Dendritic cell treated with granulocyte-macrophage colony-stimulating factor and Interleukin-4, amounts not matched to agents 40 ng/mL and 50 ng/mL, for 4 days (primary cell): ENCODE data around the gene ADGRF1.
"Not testable (repeated sequence)": the region's sequence is repeated elsewhere in the genome, so short reads cannot be mapped to it uniquely, and the experiment has no call there.

Experiments
- H3K27ac Mint-ChIP-seq: one replicate; pipeline ENCODE4 v1.8.0; 2022; ENCODE audit warnings: mild to moderate bottlenecking, mixed read lengths
- H3K27me3 Mint-ChIP-seq: one replicate; pipeline ENCODE4 v1.8.0; 2022; ENCODE audit warnings: mild to moderate bottlenecking, mixed read lengths
- H3K36me3 Mint-ChIP-seq: one replicate; pipeline ENCODE4 v1.8.0; 2022; ENCODE audit warnings: low read depth, mixed read lengths
- H3K4me1 Mint-ChIP-seq: one replicate; pipeline ENCODE4 v1.8.0; 2022; ENCODE audit warnings: low read depth, mixed read lengths
- H3K4me3 Mint-ChIP-seq: one replicate; pipeline ENCODE4 v1.8.0; 2022; ENCODE audit warnings: mild to moderate bottlenecking, moderate library complexity, mixed read lengths
- H3K9me3 Mint-ChIP-seq: one replicate; pipeline ENCODE4 v1.8.0; 2022; ENCODE audit warnings: mixed read lengths
- intact Hi-C: fragments of 100-400 bp; cut with micrococcal nuclease; formaldehyde crosslinking; loops from one replicate; pipeline ENCODE4 v1.15.0; 2022

ADGRF1 gene

DNA sequence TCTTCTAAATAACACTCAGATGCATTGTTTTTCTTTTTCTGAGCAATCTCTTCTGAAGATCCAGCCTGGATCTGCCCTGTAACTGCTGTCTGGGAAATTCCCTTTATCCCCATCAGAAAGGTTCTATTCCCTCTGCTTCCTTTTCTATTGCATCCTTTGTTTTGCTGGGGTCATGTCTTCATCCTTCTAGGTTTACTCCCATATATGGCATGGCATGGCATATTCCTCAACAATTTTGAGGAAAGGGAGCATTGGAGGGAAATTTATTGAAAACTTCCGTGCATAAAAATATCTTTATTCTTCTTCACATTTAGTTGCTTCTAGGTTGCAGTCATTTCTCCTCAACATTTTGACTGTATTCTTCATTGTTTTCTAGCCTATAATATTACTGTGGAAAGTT is 47.2 kb downstream of the ADGRF1 start:
- no peaks in the 10 kb centered on the region for H3K9me3 Mint-ChIP-seq
- H3K27me3 Mint-ChIP-seq, result no peaks in the 10 kb centered on the region
- H3K27ac Mint-ChIP-seq, result no peak overlapping the region
- H3K36me3 Mint-ChIP-seq, result no peaks in the 10 kb centered on the region
- intact Hi-C loops, result no loop called here
- H3K4me1 Mint-ChIP-seq, result no peaks in the 10 kb centered on the region
- no peak overlapping the region for H3K4me3 Mint-ChIP-seq

DNA sequence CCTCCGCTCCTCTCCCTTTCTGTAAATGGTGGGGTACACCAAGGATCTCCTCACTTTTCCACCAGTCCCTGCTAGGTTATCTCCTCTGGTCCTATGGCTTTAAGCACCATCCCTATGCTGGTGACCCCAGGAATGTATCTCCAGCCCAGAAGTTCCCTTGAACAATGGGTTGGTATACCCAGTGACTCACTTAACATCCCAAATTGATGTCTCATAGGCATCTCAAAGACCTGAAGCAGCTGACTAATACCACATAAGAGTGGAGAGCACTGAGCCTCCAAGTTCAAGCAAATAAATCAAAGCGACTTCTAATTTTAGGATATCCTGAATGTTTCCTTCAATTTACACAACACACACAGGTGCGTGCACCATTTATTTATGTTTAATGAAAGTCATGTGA is 48.3 kb downstream of the ADGRF1 start:
- Mint-ChIP-seq H3K27ac (no peak overlapping the region), H3K4me3 (no peak overlapping the region), H3K27me3 (no peaks in the 10 kb centered on the region), H3K4me1 (no peaks in the 10 kb centered on the region), H3K9me3 (no peaks in the 10 kb centered on the region), H3K36me3 (no peaks in the 10 kb centered on the region)
- intact Hi-C loops, result no loop called here

DNA sequence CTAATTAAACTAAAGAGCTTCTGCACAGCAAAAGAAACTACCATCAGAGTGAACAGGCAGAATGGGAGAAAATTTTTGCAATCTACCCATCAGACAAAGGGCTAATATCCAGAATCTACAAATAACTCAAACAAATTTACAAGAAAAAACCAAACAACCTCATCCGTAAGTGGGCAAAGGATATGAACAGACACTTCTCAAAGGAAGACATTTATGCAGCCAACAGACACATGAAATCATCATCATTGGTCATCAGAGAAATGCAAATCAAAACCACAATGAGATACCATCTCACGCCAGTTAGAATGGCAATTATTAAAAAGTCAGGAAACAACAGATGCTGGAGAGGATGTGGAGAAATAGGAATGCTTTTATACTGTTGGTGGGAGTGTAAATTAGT is 49.7 kb downstream of the ADGRF1 start:
- H3K4me3 Mint-ChIP-seq, H3K9me3 Mint-ChIP-seq, H3K36me3 Mint-ChIP-seq, H3K27ac Mint-ChIP-seq, H3K4me1 Mint-ChIP-seq, intact Hi-C loops, H3K27me3 Mint-ChIP-seq: not testable (repeated sequence)

DNA sequence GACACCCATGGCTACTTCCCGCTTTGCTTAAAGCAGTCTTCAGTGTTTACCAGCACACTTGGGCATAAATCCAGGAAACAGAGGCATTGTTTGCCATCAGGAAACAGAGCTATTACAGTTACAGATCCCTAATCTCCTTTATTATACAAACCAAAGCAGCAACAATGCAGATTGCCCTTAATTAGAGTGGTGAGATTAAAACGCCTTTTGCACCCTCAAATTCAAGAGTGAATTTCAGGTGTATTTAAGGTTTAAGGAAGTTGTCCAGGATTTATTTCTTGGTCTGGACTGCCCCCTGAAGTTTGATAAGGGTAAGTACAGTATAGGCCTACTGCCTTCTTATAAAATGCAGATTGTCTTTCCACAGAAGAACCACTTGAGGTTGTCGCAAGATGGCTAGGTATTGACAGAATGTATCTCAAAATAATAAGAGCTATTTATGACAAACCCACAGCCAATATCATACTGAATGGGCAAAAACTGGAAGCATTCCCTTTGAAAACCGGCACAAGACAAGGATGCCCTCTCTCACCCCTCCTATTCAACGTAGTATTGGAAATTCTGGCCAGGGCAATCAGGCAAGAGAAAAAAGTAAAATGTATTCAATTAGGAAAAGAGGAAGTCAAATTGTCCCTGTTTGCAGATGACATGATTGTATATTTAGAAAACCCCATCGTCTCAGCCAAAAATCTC is 51.2 kb downstream of the ADGRF1 start:
- not testable (repeated sequence) for H3K27me3 Mint-ChIP-seq, H3K9me3 Mint-ChIP-seq, H3K4me3 Mint-ChIP-seq, H3K36me3 Mint-ChIP-seq, H3K4me1 Mint-ChIP-seq, H3K27ac Mint-ChIP-seq
- intact Hi-C loops, result loop anchor here (2.0 kb wide), 2 partner anchors 144 to 570 kb away; no protein-coding TSS in a partner anchor

DNA sequence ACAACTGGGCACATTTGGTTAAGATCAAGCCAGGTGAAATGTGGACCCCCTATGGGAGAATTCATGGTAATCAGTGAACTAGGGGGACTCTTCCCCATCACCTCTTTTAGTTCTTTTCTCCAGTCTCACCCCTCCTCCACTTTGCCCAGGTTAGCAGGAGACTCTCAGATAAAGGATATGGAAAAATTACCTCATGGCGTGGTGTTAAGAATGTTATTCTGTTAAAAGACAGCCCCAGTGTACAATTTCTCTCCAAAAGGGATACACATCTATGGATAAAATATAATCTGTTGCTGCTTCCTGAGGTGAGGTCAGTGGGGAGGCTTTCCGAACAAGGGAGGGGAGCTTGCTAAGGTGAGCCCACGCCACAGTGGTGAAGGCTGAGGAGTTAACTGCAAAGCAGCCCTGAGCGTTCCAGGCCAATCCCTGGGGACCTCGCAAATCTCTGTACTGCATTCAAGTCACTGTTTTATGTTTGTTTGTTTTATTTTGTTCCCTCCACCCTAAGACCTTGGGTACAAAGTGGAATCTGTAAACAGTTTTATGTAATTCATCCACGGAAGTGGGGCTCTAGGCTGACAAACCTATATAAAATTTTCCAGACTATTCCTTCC is 52.0 kb downstream of the ADGRF1 start:
- peaks cover 7% of the 10 kb centered on the region for H3K4me1 Mint-ChIP-seq
- no peaks in the 10 kb centered on the region for H3K27me3 Mint-ChIP-seq
- H3K4me3 Mint-ChIP-seq, result no peak overlapping the region

DNA sequence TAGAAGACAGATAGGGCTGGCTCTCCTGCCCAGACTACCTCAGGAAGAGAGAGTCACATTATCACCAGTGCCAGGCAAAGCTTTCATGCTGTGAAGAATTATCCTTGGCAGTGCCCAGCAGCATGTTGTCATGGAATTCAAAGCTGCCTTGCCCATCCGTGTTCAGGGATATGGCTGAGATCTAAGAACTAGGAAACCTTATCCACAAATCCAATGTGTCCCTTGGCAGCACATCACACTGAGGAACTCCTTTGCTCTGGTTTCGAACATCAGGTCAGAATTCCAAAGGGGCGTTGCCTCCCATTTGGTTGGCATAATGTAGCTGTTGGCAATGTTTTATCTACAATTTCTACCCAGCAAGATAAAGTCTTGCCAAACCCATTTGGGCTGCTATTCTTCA is 52.7 kb downstream of the ADGRF1 start:
- peaks cover 7% of the 10 kb centered on the region for H3K4me1 Mint-ChIP-seq
- H3K9me3 Mint-ChIP-seq, result no peaks in the 10 kb centered on the region
- no peaks in the 10 kb centered on the region for H3K27me3 Mint-ChIP-seq
- no peaks in the 10 kb centered on the region for H3K36me3 Mint-ChIP-seq
- intact Hi-C loops, result no loop called here
- H3K4me3 Mint-ChIP-seq, result no peak overlapping the region
- no peak overlapping the region for H3K27ac Mint-ChIP-seq

More for the DNA sequence above, 52.0 kb downstream of the ADGRF1 start:
- Mint-ChIP-seq H3K27ac (no peak overlapping the region), H3K9me3 (no peaks in the 10 kb centered on the region), H3K36me3 (no peaks in the 10 kb centered on the region)
- intact Hi-C loops, result loop anchor here (2.0 kb wide), 2 partner anchors 143 to 569 kb away; no protein-coding TSS in a partner anchor

DNA sequence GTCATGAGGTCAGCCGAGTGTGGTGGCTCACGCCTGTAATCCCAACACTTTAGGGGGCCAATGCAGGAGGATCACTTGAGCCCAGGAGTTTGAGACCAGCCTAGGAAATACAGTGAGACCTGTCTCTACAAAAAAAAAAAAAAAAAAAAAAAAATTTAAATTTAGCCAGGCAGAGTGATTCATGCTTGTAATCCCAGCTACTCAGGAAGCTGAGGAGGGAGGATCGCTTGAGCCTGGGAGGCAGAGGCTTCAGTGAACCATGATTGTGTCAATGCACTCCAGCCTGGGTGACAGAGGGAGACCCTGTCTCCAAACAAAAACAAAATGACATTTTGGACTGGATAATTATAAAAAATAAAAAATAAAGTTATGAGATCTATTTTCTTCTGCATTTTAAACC is 56.2 kb downstream of the ADGRF1 start:
- Mint-ChIP-seq H3K4me1 (peaks cover 7% of the 10 kb centered on the region), H3K27me3 (no peaks in the 10 kb centered on the region), H3K27ac (no peak overlapping the region), H3K4me3 (no peak overlapping the region), H3K9me3 (no peaks in the 10 kb centered on the region), H3K36me3 (no peaks in the 10 kb centered on the region)
- intact Hi-C loops, result no loop called here

DNA sequence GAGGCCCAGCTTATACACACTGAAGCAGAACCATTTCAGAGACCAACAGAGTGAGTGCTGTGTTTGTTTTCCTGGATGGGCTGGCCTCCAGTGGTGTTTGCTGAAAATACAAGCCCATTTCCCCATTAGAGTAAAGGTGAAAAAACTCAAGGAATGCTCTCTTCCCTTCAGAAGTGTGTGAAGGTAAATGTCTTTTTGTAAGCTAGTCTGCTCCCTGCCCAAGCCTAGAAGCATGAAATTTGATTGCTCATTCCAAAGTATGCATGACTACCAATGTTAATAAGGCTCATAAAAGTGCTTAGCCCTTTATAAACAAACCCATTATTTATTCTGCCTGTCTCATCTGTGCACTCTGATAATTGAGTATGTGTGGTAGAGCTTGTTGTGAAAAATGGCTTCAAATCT is 59.1 kb downstream of the ADGRF1 start:
- Mint-ChIP-seq H3K4me3 (no peak overlapping the region), H3K9me3 (no peaks in the 10 kb centered on the region), H3K4me1 (peaks cover 7% of the 10 kb centered on the region), H3K27me3 (no peaks in the 10 kb centered on the region), H3K36me3 (no peaks in the 10 kb centered on the region), H3K27ac (no peak overlapping the region)
- intact Hi-C loops, result no loop called here

DNA sequence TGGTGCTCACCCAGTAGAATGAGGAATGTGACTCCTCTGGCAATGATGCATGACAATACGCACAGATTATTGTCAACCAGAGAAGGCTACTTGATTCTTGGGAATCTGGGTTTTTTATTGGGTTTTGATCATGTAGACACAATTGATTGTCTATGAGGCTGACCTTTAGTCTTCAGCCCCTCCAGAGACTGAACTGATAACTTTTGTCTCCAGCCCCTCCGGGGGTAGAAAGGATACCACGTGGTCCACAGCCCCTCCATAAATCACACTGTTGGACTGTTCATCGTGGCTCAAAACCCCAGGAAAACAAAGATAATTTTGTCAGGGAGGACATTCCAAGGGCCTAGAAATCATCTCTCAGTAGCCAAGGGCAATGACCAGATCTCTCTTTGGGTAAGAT is 62.9 kb downstream of the ADGRF1 start:
- Mint-ChIP-seq H3K27me3 (no peaks in the 10 kb centered on the region), H3K9me3 (no peaks in the 10 kb centered on the region), H3K36me3 (no peaks in the 10 kb centered on the region), H3K4me3 (no peak overlapping the region), H3K4me1 (no peaks in the 10 kb centered on the region), H3K27ac (no peak overlapping the region)
- intact Hi-C loops, result no loop called here

DNA sequence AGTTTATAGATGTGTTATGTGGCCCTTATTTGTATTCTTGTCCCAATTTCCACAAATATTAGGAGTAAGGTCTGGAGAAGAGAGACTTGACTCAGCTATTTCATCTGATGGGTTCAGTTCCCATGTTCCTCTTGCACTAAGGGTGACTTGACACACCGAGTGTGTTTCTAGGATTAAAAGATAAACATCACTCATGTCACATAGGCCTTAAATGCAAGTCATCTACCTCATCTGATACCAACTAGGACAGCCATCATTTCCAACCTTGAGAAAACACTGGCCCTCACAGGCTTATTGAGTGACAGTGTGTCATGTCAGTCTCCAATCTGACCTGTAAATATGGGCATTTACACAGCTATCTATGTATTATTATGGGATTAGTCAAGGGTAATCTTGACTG is 67.3 kb downstream of the ADGRF1 start:
- Mint-ChIP-seq H3K36me3 (no peaks in the 10 kb centered on the region), H3K9me3 (no peaks in the 10 kb centered on the region), H3K4me3 (no peak overlapping the region), H3K27me3 (no peaks in the 10 kb centered on the region), H3K4me1 (peaks cover 9% of the 10 kb centered on the region), H3K27ac (no peak overlapping the region)
- intact Hi-C loops, result no loop called here

DNA sequence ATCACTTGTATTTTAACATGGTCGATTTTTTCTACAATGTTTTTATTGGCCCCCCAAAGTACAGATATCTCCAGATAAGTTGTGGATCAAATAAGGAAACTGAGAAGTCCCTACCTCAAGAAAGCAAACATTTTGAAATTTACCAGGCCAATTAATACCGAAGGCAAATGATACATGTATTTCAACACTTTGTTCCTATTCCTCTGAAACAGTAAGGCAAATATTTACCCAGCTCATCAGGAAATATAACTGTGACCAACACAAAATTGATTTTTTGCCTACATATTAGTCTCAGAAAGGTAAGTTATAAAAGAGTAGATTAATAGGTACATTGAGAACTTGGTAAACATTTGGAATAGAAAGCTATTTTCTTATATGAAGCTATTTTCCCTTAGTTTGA is 69.1 kb downstream of the ADGRF1 start:
- no peaks in the 10 kb centered on the region for H3K36me3 Mint-ChIP-seq
- H3K4me1 Mint-ChIP-seq, result peaks cover 9% of the 10 kb centered on the region
- H3K27me3 Mint-ChIP-seq, result no peaks in the 10 kb centered on the region
- no peaks in the 10 kb centered on the region for H3K9me3 Mint-ChIP-seq
- no peak overlapping the region for H3K4me3 Mint-ChIP-seq
- intact Hi-C loops, result no loop called here
- no peak overlapping the region for H3K27ac Mint-ChIP-seq

DNA sequence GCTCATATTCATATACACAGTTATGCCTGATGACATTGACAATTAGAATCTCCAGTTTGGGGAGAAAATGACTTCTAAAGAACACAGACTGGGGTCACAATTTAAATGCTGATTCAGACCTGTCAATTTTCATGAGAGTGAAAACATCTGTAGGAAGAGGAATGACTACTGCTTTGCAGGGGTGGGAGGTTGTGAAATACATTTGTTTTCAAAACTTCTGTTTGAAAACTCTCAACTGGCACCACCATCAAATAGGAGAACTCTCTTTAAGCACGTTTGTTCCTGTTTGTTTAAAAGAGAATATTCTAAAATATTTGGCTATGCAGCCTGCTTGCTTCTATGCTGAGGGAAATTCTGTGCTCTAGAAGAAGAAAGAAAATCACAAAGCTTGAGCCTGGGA is 69.6 kb downstream of the ADGRF1 start:
- Mint-ChIP-seq H3K27me3 (no peaks in the 10 kb centered on the region), H3K9me3 (no peaks in the 10 kb centered on the region), H3K27ac (no peak overlapping the region), H3K36me3 (no peaks in the 10 kb centered on the region), H3K4me3 (no peak overlapping the region), H3K4me1 (peaks cover 9% of the 10 kb centered on the region)
- intact Hi-C loops, result no loop called here

DNA sequence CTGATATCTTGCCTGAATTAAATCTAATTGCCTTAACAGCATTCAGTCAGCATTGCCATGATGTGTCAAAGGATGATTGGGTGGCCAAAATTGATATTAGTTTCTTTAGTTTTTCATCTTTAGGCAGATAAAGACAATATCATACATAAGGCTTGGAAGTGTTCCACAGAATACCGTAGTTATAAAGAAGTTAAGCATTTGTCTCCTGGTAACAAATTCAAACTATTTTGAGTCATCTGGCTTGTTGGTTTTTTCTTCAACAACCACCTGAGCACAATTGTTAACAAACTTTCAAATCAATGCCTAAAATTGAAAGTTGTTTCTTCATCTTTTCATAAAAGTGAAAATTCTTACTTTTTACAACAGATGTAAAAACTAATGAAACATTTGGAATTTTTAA is 72.9 kb downstream of the ADGRF1 start:
- Mint-ChIP-seq H3K4me1 (peaks cover 9% of the 10 kb centered on the region), H3K27ac (no peak overlapping the region), H3K36me3 (no peaks in the 10 kb centered on the region), H3K27me3 (no peaks in the 10 kb centered on the region), H3K9me3 (no peaks in the 10 kb centered on the region), H3K4me3 (no peak overlapping the region)
- intact Hi-C loops, result no loop called here

DNA sequence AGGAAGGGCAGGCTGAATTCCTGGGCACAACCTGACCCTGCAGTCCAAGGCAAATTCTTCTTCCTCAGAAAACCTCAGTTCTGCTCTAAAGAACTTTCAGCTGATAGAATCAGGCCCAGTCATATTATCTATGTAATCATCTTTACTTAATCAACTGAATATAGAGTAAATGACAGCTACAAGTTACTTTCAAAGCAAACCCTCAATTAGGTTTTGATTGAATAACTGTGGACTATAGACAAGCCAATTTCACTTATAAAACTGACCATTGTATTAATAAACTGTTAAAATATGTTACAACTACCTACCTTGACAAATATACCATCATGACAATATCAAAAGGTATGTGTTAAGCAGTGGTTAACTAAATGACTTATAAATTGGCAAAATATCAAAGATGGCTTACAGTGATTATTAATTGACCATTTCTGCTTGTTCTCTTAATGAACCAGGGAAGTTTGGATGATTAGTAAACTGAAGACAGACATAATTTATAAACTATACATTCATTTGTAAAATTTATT is 74.2 kb downstream of the ADGRF1 start:
- no peaks in the 10 kb centered on the region for H3K27me3 Mint-ChIP-seq
- H3K9me3 Mint-ChIP-seq, result no peaks in the 10 kb centered on the region
- H3K27ac Mint-ChIP-seq, result no peak overlapping the region
- intact Hi-C loops, result no loop called here
- peaks cover 8% of the 10 kb centered on the region for H3K4me1 Mint-ChIP-seq
- no peak overlapping the region for H3K4me3 Mint-ChIP-seq
- H3K36me3 Mint-ChIP-seq, result no peaks in the 10 kb centered on the region
